Esophagus muscularis mucosa (tissue), 4 donors: ENCODE results near the gene ELSPBP1.

Source experiments
- EP300 ChIP-seq: sonication (generic); formaldehyde crosslinking; IDR thresholded peaks from one replicate; pipeline ENCODE4 v1.6.1; 2017; ENCODE audit warnings: antibody characterized with exemption
- POLR2A ChIP-seq: fragments of 450-650 bp; IDR thresholded peaks from one replicate; pipeline ENCODE4 v1.6.1; 2017; ENCODE audit warnings: antibody characterized with exemption, moderate library complexity, mild to moderate bottlenecking, low read depth
- TF ChIP-seq, protein P1 (sequence below), 3 experiments: fragments of 200-600 bp in 2 of 3; fragments of 450-650 bp in 1 of 3; sonication (generic) in 2 of 3; IDR thresholded peaks; one replicate each; pipeline ENCODE4 v1.5.1; 2017 to 2019; ENCODE audit warnings: antibody characterized with exemption in 3 of 3, mild to moderate bottlenecking in 2 of 3, moderate library complexity in 1 of 3

GRCh38 chr19:47973529-47973928, 20.9 kb upstream of the ELSPBP1 start:
- TF ChIP-seq, protein P1, sequence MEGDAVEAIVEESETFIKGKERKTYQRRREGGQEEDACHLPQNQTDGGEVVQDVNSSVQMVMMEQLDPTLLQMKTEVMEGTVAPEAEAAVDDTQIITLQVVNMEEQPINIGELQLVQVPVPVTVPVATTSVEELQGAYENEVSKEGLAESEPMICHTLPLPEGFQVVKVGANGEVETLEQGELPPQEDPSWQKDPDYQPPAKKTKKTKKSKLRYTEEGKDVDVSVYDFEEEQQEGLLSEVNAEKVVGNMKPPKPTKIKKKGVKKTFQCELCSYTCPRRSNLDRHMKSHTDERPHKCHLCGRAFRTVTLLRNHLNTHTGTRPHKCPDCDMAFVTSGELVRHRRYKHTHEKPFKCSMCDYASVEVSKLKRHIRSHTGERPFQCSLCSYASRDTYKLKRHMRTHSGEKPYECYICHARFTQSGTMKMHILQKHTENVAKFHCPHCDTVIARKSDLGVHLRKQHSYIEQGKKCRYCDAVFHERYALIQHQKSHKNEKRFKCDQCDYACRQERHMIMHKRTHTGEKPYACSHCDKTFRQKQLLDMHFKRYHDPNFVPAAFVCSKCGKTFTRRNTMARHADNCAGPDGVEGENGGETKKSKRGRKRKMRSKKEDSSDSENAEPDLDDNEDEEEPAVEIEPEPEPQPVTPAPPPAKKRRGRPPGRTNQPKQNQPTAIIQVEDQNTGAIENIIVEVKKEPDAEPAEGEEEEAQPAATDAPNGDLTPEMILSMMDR (IDR thresholded peaks at IDR 0.05), result no peak
- TF ChIP-seq POLR2A (no peak), EP300 (no peak)
